DMS114 treated with DMSO at 0.1 percent for 48 hours (cell line): Measurements from ENCODE around the gene OR51I2.

Source experiments
- DNase-seq: peaks from one replicate; lab custom pipeline; 2025; ENCODE audit not compliant: unreplicated experiment; lab: John Stamatoyannopoulos, UW

Gene OR51I2, protein sequence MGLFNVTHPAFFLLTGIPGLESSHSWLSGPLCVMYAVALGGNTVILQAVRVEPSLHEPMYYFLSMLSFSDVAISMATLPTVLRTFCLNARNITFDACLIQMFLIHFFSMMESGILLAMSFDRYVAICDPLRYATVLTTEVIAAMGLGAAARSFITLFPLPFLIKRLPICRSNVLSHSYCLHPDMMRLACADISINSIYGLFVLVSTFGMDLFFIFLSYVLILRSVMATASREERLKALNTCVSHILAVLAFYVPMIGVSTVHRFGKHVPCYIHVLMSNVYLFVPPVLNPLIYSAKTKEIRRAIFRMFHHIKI

DNA sequence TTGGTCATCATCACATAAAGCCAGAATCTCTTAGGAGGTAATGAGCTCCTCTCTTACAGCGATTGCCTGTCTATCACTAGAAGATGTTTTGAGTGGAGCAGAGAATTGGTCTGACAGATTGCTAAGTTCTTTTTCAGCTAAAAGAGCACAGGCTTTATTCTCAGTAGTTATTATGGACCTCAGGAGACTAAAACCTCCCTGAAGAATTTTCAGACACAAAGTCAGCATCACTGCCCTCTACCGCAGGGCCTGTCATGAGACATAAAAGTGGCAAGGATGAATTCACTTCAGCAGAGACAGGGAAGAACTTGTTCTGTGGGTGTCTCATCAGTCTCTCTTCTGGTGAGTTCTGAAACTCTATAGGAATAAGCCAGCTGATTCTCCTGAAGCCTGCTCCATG, at the start of gene OR51I2:
Gene OR51I2 (plus strand): TSS at position 301 of the 400 bp plus-strand sequence. CDS start 4,166 bp downstream, outside the sequence.
- no peak for DNase-seq

DNA sequence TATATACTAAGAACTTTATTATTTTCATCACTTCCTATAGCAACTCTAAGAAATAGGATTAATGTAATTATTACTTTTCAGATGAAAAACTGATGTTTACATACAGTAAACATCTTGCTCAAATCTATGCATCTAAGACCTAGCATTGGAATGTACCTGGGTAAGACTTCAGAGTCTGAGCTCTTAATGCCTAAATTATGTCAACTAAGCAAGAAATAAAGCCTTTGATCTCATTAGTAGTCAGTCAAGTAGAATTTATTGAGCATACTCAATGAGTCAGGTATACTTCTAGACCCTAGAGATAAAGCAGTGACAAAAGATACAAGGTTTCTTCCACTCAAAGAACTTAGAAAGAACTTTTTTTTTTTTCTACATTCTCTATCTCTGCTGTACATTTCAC, 44.0 kb upstream of the OR51I2 start:
- no peak for DNase-seq

- no peak for DNase-seq
These were observed 28.1 kb upstream of the OR51I2 start for GRCh38 chr11:5420993-5421392.

DNA sequence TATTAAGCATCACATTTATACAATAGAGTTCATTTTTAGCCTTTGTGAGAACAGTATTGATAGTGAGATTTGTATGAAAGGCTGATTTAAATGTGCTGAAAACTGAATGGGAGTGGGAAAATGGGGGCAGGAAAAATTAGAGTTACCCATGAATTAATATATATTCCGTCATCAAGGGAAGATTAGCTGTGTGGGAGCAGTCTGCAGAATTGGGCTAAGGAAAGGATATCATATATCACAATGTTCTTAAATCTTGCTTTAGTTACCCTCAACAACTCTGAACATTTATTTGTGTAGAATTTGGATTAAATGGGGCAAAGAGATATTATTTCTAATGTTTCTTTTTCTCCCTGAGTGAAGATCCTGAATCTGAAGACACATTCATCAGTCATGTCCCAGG, 27.3 kb upstream of the OR51I2 start, which contains the start of gene OR51Q1:
Gene OR51Q1 (plus strand): TSS at position 301 of the 400 bp plus-strand sequence. CDS start 90 bp downstream, at position 391.
- DNase-seq: no peak

- DNase-seq: no peak
These were observed 26.0 kb upstream of the OR51I2 start for GRCh38 chr11:5423131-5423530.

- DNase-seq: no peak
These were observed 7.7 kb upstream of the OR51I2 start, which contains the start of gene OR51I1 for GRCh38 chr11:5441414-5441813. Gene OR51I1, minus strand, starts transcription at chr11:5441514. Its CDS starts 0 bp downstream, at chr11:5441514.

GRCh38 chr11:5443835-5444393, 5.2 kb upstream of the OR51I2 start:
- DNase-seq: no peak

- DNase-seq: no peak
These were observed 309 bp downstream of the OR51I2 start for GRCh38 chr11:5449432-5449831.

- DNase-seq: no peak
These were observed 12.0 kb downstream of the OR51I2 start for GRCh38 chr11:5460983-5461621.

DNA sequence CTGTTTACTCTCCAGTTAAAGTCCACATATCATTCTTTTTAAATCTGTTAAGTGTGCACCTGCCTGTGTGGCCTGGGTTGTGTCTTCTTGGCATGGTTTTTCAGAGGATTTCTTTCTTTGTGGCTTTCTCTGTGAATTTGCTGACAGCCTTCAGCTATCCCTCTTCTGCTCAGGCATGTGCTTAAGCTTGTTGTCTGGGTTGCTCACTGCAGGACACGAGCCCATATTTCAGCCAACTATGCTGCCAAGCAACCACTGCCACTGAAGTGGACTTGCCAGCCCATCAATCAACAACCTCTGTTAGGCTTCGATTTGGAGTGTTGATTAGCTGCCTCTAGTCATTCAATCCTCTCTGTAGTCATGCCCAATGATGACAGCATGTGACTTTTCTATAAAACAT, 18.4 kb downstream of the OR51I2 start:
- no peak for DNase-seq

DNA sequence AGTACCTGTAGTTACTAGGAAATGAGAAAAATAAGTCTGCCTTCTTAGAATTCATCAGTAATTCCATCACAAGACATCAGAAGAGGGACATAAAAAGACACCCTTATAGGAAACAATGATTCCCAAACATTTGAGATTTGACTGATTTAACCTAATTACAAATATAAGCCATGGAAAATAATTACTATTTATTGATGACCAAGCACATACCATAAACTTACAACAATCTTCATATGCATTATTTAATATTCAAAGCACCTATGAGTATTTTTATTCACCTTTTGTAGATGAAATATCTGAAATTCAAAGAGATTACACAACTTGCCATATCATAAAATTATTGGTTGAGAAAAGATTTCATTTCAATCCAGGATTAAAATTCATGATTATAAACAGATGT, 24.8 kb downstream of the OR51I2 start:
- DNase-seq: no peak

DNA sequence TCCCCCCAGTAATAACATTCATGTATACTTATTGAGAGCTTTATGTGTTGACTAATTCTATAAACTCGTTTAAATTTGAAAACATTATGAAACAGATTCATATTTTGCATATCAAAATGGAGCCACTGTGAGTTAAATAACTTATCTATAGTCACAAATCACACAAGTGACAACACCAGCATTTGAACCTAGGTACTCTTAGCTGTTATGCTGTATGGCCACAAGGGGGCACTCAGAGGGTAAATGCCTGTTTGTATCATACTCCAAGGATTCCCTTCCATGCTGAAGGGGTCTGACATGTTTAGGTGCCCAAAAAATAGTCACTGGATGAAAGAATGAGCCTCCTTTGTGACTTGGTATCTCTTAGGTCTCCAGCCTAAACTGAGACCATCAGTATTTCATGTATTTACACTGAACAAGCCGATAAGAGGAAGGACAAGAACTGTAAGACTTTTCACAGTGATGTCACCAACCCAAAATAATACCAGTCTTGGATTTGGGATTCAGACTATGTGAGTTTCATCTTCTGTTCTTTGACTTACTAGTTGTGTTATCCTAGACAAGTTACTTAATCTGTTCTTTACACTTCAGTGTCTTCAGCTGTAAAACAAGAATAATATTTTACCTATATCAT, 27.2 kb downstream of the OR51I2 start:
- no peak for DNase-seq

DNA sequence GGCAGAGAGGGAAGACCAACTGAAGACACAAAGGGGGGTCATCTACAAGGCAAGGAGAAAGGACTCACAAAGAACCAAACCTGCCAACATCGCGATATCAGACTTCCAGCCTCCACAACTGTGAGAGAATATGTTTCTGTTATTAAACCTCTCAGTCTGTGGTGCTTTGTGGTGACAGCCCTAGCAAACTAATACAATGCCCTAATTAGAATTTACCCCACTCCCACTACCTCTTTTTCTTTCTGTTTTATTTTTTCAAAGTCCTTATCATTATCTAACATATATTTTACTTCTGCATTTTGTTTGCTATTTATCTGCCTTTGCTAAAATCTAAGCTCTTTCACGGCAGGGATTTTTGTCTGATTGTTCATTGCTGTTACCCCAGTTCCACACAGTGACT, 36.9 kb downstream of the OR51I2 start:
- DNase-seq: no peak

GRCh38 chr11:5486421-5486820, 37.3 kb downstream of the OR51I2 start:
- no peak for DNase-seq

GRCh38 chr11:5488385-5488784, 39.3 kb downstream of the OR51I2 start, which contains the start of gene OR52D1:
Gene OR52D1, plus strand, starts transcription at chr11:5488685. Its CDS starts 22 bp downstream, at chr11:5488707.
- DNase-seq: no peak

DNA sequence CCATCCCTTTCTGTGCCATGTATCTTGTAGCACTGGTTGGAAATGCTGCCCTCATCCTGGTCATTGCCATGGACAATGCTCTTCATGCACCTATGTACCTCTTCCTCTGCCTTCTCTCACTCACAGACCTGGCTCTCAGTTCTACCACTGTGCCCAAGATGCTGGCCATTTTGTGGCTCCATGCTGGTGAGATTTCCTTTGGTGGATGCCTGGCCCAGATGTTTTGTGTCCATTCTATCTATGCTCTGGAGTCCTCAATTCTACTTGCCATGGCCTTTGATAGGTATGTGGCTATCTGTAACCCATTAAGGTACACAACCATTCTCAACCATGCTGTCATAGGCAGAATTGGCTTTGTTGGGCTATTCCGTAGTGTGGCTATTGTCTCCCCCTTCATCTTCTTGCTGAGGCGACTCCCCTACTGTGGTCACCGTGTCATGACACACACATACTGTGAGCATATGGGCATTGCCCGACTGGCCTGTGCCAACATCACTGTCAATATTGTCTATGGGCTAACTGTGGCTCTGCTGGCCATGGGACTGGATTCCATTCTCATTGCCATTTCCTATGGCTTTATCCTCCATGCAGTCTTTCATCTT, 39.8 kb downstream of the OR51I2 start:
- DNase-seq: no peak

- no peak for DNase-seq
These were observed 40.6 kb downstream of the OR51I2 start for GRCh38 chr11:5489576-5490357.

DNA sequence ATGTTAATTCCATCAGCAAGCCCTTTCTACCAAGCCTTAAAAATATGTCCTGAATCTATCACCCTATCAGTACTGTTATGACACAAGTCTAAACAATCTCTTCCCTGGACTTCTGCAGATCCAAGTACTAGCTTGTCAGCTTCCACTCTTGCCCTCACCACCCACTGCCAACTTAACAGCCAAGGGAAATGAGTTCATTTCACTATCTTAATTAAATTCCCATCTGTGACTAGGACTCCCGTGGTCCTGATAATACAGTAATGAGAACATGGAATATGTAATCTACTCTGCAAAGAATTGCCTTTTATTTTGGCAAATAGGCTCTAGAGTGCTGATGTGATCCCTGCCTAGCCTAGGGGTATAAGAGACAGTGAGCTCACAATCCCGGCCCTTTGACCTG, 50.5 kb downstream of the OR51I2 start:
- no peak for DNase-seq

- no peak for DNase-seq
These were observed 51.3 kb downstream of the OR51I2 start for GRCh38 chr11:5500393-5500801.

GRCh38 chr11:5504403-5504921, 55.3 kb downstream of the OR51I2 start:
- no peak for DNase-seq
